GM12878 (cell line): ENCODE results near the gene EGFL8. TPM values are rescaled to one million over a fixed set of nuclear protein-coding genes. Genes with fewer than 3 reads are reported as not detected.

Experiments
- ATF3 ChIP-seq: IDR thresholded peaks from 2 replicates; pipeline ENCODE4 v1.6.1; 2011; ENCODE audit warnings: low read depth, mild to moderate bottlenecking, low read length, moderate library complexity, borderline replicate concordance; ENCODE audit errors: extremely low read depth
- CBX5 ChIP-seq: sonication (generic); IDR thresholded peaks from 2 replicates; pipeline ENCODE4 v1.6.1; 2016; ENCODE audit warnings: low read depth, moderate library complexity, mild to moderate bottlenecking, inconsistent platforms
- CHD1 ChIP-seq: IDR thresholded peaks from 2 replicates; pipeline ENCODE4 v1.6.1; 2012; ENCODE audit warnings: low read depth, low read length, improper control_type of control experiment
- CREB1 ChIP-seq: IDR thresholded peaks from 2 replicates; pipeline ENCODE4 v1.6.1; 2012; ENCODE audit warnings: low read depth, mild to moderate bottlenecking, inconsistent platforms
- CREM ChIP-seq: IDR thresholded peaks from 2 replicates; pipeline ENCODE4 v1.6.1; 2014; ENCODE audit warnings: antibody characterized with exemption, low read depth
- CTCF ChIP-seq, 3 experiments: IDR thresholded peaks in 2 of 3; conservative IDR thresholded peaks in 1 of 3; 2 replicates each; pipeline ENCODE4 v1.5.1; 2011; ENCODE audit warnings: low read depth in 3 of 3, low read length in 3 of 3, mild to moderate bottlenecking in 3 of 3, control low read depth in 2 of 3, moderate library complexity in 2 of 3, inconsistent platforms in 1 of 3, mixed read lengths in 1 of 3; ENCODE audit not compliant: control insufficient read depth in 2 of 3, insufficient read depth in 1 of 3; ENCODE audit errors: extremely low read depth in 1 of 3
- E2F8 ChIP-seq: fragments of 450-650 bp; IDR thresholded peaks from 2 replicates; pipeline ENCODE4 v1.6.1; 2018; ENCODE audit warnings: mild to moderate bottlenecking, low read depth, moderate library complexity; ENCODE audit not compliant: partially characterized antibody
- HDAC6 ChIP-seq: fragments of 200-600 bp; sonication (generic); IDR thresholded peaks from one replicate; pipeline ENCODE4 v1.8.0; 2017; ENCODE audit warnings: antibody characterized with exemption; ENCODE audit not compliant: unreplicated experiment
- HDGF ChIP-seq: fragments of 450-650 bp; IDR thresholded peaks from 2 replicates; pipeline ENCODE4 v1.6.1; 2016; ENCODE audit warnings: antibody characterized with exemption
- IRF3 ChIP-seq: fragments of 450-650 bp; IDR thresholded peaks from 2 replicates; pipeline ENCODE4 v1.6.1; 2014; ENCODE audit warnings: mild to moderate bottlenecking
- JUND ChIP-seq: IDR thresholded peaks from 2 replicates; pipeline ENCODE4 v1.6.1; 2012; ENCODE audit warnings: low read depth, mild to moderate bottlenecking, low read length, improper control_type of control experiment, moderate library complexity
- KAT2A ChIP-seq: conservative IDR thresholded peaks from 2 replicates; pipeline ENCODE4 v1.6.1; 2011; ENCODE audit warnings: low read depth, low read length; ENCODE audit not compliant: control insufficient read depth
- MEF2A ChIP-seq: IDR thresholded peaks from 2 replicates; pipeline ENCODE4 v1.6.1; 2011; ENCODE audit warnings: low read depth, mild to moderate bottlenecking, low read length, moderate library complexity; ENCODE audit not compliant: insufficient read depth
- MEF2B ChIP-seq: fragments of 450-650 bp; IDR thresholded peaks from 2 replicates; pipeline ENCODE4 v1.6.1; 2018; ENCODE audit warnings: mild to moderate bottlenecking, moderate library complexity; ENCODE audit not compliant: partially characterized antibody, poor library complexity, severe bottlenecking
- MXI1 ChIP-seq: fragments of 150-350 bp; IDR thresholded peaks from 2 replicates; pipeline ENCODE4 v1.6.1; 2011; ENCODE audit warnings: low read depth, mild to moderate bottlenecking, inconsistent platforms, low read length, improper control_type of control experiment
- NBN ChIP-seq: fragments of 450-650 bp; IDR thresholded peaks from 2 replicates; pipeline ENCODE4 v1.6.1; 2016
- NFIC ChIP-seq: IDR thresholded peaks from 2 replicates; pipeline ENCODE4 v1.6.1; 2012; ENCODE audit warnings: low read depth, mild to moderate bottlenecking, inconsistent platforms, low read length, moderate library complexity
- NR2F1 ChIP-seq: fragments of 450-650 bp; conservative IDR thresholded peaks from 2 replicates; pipeline ENCODE4 v1.6.1; 2017; ENCODE audit warnings: mild to moderate bottlenecking
- NRF1 ChIP-seq: conservative IDR thresholded peaks from 2 replicates; pipeline ENCODE4 v1.6.1; 2011; ENCODE audit warnings: mild to moderate bottlenecking, low read depth, low read length, improper control_type of control experiment
- POU2F2 ChIP-seq: IDR thresholded peaks from 3 replicates; pipeline ENCODE4 v1.6.1; 2011; ENCODE audit warnings: low read depth, mild to moderate bottlenecking, low read length, borderline replicate concordance
- SMAD1 ChIP-seq: fragments of 450-650 bp; IDR thresholded peaks from 2 replicates; pipeline ENCODE4 v1.6.1; 2018; ENCODE audit warnings: mild to moderate bottlenecking, low read depth; ENCODE audit not compliant: partially characterized antibody
- SMC3 ChIP-seq: IDR thresholded peaks from 2 replicates; pipeline ENCODE4 v1.6.1; 2011; ENCODE audit warnings: low read length, improper control_type of control experiment, borderline replicate concordance
- SP1 ChIP-seq: IDR thresholded peaks from one replicate; pipeline ENCODE4 v1.6.1; 2011; ENCODE audit warnings: low read depth, low read length
- STAT3 ChIP-seq: IDR thresholded peaks from 2 replicates; pipeline ENCODE4 v1.6.1; 2011; ENCODE audit warnings: low read depth, low read length, improper control_type of control experiment
- ZNF622 ChIP-seq: fragments of 450-650 bp; IDR thresholded peaks from 2 replicates; pipeline ENCODE4 v1.6.1; 2017; ENCODE audit warnings: mild to moderate bottlenecking, inconsistent platforms
- ZZZ3 ChIP-seq: IDR thresholded peaks from 2 replicates; pipeline ENCODE4 v1.6.1; 2011; ENCODE audit warnings: low read depth; ENCODE audit not compliant: control insufficient read depth, insufficient read length
- polyA plus RNA-seq, 11 experiments: library from polyadenylated mRNA; depleted of rRNA in 4 of 11; unstranded in 6 of 11; stranded (reverse) in 5 of 11; fragments of >200 nt; fragmentation: Nextera tagmentation in 4 of 11; fragmentation: Illumina TruSeq in 1 of 11; extraction: Ambion mirVana in 4 of 11; extraction: Trizol in 1 of 11; gene quantifications; 1 replicate in 1 of 11; 2 replicates in 10 of 11; pipeline versions ENCODE4 v1.2.1 to v1.2.3, GENCODE V29; 2011 to 2016; ENCODE audit warnings: inconsistent platforms in 2 of 11, missing spikeins in 2 of 11, low read depth in 1 of 11
- total RNA-seq, 4 experiments: library from RNA; depleted of rRNA in 3 of 4; stranded (reverse); fragments of >200 nt in 3 of 4; fragmentation: Illumina TruSeq in 1 of 4; extraction: Trizol in 1 of 4; gene quantifications; 2 replicates each; pipeline versions ENCODE4 v1.2.1 to v1.2.3, GENCODE V29; 2013 to 2021

EGFL8 gene
- total and polyA plus RNA-seq, 10 of the 15 experiments (the other 5 are each of a cell fraction or from before 2014, with no cell fraction given), result 0.07 to 3.5 (median 1.4) TPM

GRCh38 chr6:32195902-32196681, 31.7 kb downstream of the EGFL8 start (continued):
- TF ChIP-seq CTCF (IDR thresholded peaks at IDR 0.05 in 2 of 3, conservative IDR thresholded peaks at IDR 0.05 in 1 of 3; ENCODE audit: control insufficient read depth in 2 of 3, extremely low read depth in 1 of 3, insufficient read depth in 1 of 3, low read depth in 3 of 3, low read length in 3 of 3), result no peak
- TF ChIP-seq NR2F1, result peak; percentile 64
- TF ChIP-seq NFIC, result no peak
- no peak for TF ChIP-seq CREB1
- TF ChIP-seq E2F8, result peak; percentile 84
- TF ChIP-seq MEF2B, result peak; percentile 99
- peak; percentile 93 for TF ChIP-seq SMAD1
- TF ChIP-seq KAT2A, result no peak
- no peak for TF ChIP-seq STAT3
- peak; percentile 97 for TF ChIP-seq CREM
- TF ChIP-seq HDAC6, result no peak
- no peak; the same call in 1 of the 2 replicates for TF ChIP-seq HDGF
- no peak for TF ChIP-seq ZNF622
- no peak for TF ChIP-seq ATF3
- peak; percentile 44 for TF ChIP-seq SP1
- peak; percentile 13; the same call in 1 of the 2 replicates for TF ChIP-seq SMC3
- TF ChIP-seq MEF2A, result no peak
- no peak for TF ChIP-seq CHD1
- peak; percentile 100 for TF ChIP-seq NBN
- TF ChIP-seq POU2F2, result peak; percentile 75; the same call in 2 of the 3 replicates
- TF ChIP-seq NRF1, result no peak
- TF ChIP-seq MXI1, result peak; percentile 81
- peak; percentile 86 for TF ChIP-seq JUND
- TF ChIP-seq IRF3, result peak; percentile 20; the same call in 1 of the 2 replicates
- no peak for TF ChIP-seq ZZZ3
- no peak for TF ChIP-seq CBX5
